ENCODE data around the gene KRT38.
"Not testable (repeated sequence)": the region's sequence is repeated elsewhere in the genome, so short reads cannot be mapped to it uniquely, and the experiment has no call there.

Gene KRT38

GRCh38 chr17:41395611-41396010, 45.2 kb downstream of the KRT38 start:
- no peak overlapping the region for H3K9ac ChIP-seq (ENCODE audit: low read length)
- no peaks in the 10 kb centered on the region for H3K4me1 ChIP-seq (ENCODE audit: control insufficient read depth, insufficient read depth, low read length)
- H3K36me3 ChIP-seq (ENCODE audit: control insufficient read depth, insufficient read depth, low read length), result no peaks in the 10 kb centered on the region
- H3K4me3 ChIP-seq (ENCODE audit: low read depth, low read length), result no peak overlapping the region
- H3K9me3 ChIP-seq (ENCODE audit: control insufficient read depth, insufficient read depth, low read depth, low read length), result no peaks in the 10 kb centered on the region
- no peak overlapping the region for H3K27ac ChIP-seq (ENCODE audit: low read depth, low read length)
- H3K27me3 ChIP-seq (ENCODE audit: control insufficient read depth, insufficient read depth, low read length), result no peaks in the 10 kb centered on the region

GRCh38 chr17:41395044-41395443, 45.7 kb downstream of the KRT38 start:
- not testable (repeated sequence) for H3K4me3 ChIP-seq (ENCODE audit: low read depth, low read length); H3K9me3 ChIP-seq (ENCODE audit: control insufficient read depth, insufficient read depth, low read depth, low read length); H3K36me3 ChIP-seq (ENCODE audit: control insufficient read depth, insufficient read depth, low read length); H3K27ac ChIP-seq (ENCODE audit: low read depth, low read length); H3K27me3 ChIP-seq (ENCODE audit: control insufficient read depth, insufficient read depth, low read length); H3K4me1 ChIP-seq (ENCODE audit: control insufficient read depth, insufficient read depth, low read length); H3K9ac ChIP-seq (ENCODE audit: low read length)

- Histone ChIP-seq H3K4me1 (ENCODE audit: control insufficient read depth, insufficient read depth, low read length) (no peaks in the 10 kb centered on the region), H3K36me3 (ENCODE audit: control insufficient read depth, insufficient read depth, low read length) (no peaks in the 10 kb centered on the region), H3K4me3 (ENCODE audit: low read depth, low read length) (no peak overlapping the region), H3K9me3 (ENCODE audit: control insufficient read depth, insufficient read depth, low read depth, low read length) (no peaks in the 10 kb centered on the region), H3K27ac (ENCODE audit: low read depth, low read length) (no peak overlapping the region), H3K27me3 (ENCODE audit: control insufficient read depth, insufficient read depth, low read length) (no peaks in the 10 kb centered on the region), H3K9ac (ENCODE audit: low read length) (no peak overlapping the region)
Measured at GRCh38 chr17:41394254-41394996, 46.4 kb downstream of the KRT38 start.

DNA sequence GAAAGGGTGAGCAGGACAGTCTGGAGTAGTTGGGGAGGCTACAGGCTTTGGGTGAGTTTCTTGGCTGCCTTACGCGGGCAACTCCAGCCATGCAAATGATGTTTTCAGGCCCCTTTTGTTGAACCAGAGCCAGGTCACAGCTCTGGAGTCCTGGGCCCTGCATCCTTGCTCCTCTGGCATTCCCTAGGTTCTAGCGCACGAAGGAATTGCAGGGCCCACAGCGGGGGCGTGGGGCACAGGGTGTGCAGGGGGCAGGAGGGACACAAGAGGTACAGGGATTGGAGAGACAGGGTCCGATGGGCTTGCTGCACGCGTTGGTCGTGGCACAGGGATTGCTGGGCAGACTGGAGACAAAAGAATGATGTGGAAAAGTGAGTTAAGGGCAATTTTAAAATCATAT, 47.0 kb downstream of the KRT38 start:
- no peaks in the 10 kb centered on the region for H3K9me3 ChIP-seq (ENCODE audit: control insufficient read depth, insufficient read depth, low read depth, low read length)
- H3K36me3 ChIP-seq (ENCODE audit: control insufficient read depth, insufficient read depth, low read length), result no peaks in the 10 kb centered on the region
- no peaks in the 10 kb centered on the region for H3K27me3 ChIP-seq (ENCODE audit: control insufficient read depth, insufficient read depth, low read length)
- no peaks in the 10 kb centered on the region for H3K4me1 ChIP-seq (ENCODE audit: control insufficient read depth, insufficient read depth, low read length)
- no peak overlapping the region for H3K9ac ChIP-seq (ENCODE audit: low read length)
- H3K4me3 ChIP-seq (ENCODE audit: low read depth, low read length), result no peak overlapping the region
- H3K27ac ChIP-seq (ENCODE audit: low read depth, low read length), result no peak overlapping the region

GRCh38 chr17:41393294-41393693, 47.5 kb downstream of the KRT38 start:
- H3K9ac ChIP-seq (ENCODE audit: low read length), result no peak overlapping the region
- no peaks in the 10 kb centered on the region for H3K9me3 ChIP-seq (ENCODE audit: control insufficient read depth, insufficient read depth, low read depth, low read length)
- no peaks in the 10 kb centered on the region for H3K27me3 ChIP-seq (ENCODE audit: control insufficient read depth, insufficient read depth, low read length)
- H3K27ac ChIP-seq (ENCODE audit: low read depth, low read length), result no peak overlapping the region
- H3K4me1 ChIP-seq (ENCODE audit: control insufficient read depth, insufficient read depth, low read length), result no peaks in the 10 kb centered on the region
- H3K36me3 ChIP-seq (ENCODE audit: control insufficient read depth, insufficient read depth, low read length), result no peaks in the 10 kb centered on the region
- no peak overlapping the region for H3K4me3 ChIP-seq (ENCODE audit: low read depth, low read length)

GRCh38 chr17:41392278-41392677, 48.5 kb downstream of the KRT38 start:
- Histone ChIP-seq H3K4me3 (ENCODE audit: low read depth, low read length) (no peak overlapping the region), H3K27ac (ENCODE audit: low read depth, low read length) (no peak overlapping the region), H3K9ac (ENCODE audit: low read length) (no peak overlapping the region), H3K4me1 (ENCODE audit: control insufficient read depth, insufficient read depth, low read length) (no peaks in the 10 kb centered on the region), H3K27me3 (ENCODE audit: control insufficient read depth, insufficient read depth, low read length) (no peaks in the 10 kb centered on the region), H3K9me3 (ENCODE audit: control insufficient read depth, insufficient read depth, low read depth, low read length) (no peaks in the 10 kb centered on the region), H3K36me3 (ENCODE audit: control insufficient read depth, insufficient read depth, low read length) (no peaks in the 10 kb centered on the region)

- H3K9me3 ChIP-seq (ENCODE audit: control insufficient read depth, insufficient read depth, low read depth, low read length), result no peaks in the 10 kb centered on the region; the same call in 1 of the 2 replicates
- H3K4me1 ChIP-seq (ENCODE audit: control insufficient read depth, insufficient read depth, low read length), result no peaks in the 10 kb centered on the region
- H3K4me3 ChIP-seq (ENCODE audit: low read depth, low read length), result no peak overlapping the region
- H3K27me3 ChIP-seq (ENCODE audit: control insufficient read depth, insufficient read depth, low read length), result no peaks in the 10 kb centered on the region
- H3K27ac ChIP-seq (ENCODE audit: low read depth, low read length), result no peak overlapping the region
- H3K9ac ChIP-seq (ENCODE audit: low read length), result no peak overlapping the region
- no peaks in the 10 kb centered on the region for H3K36me3 ChIP-seq (ENCODE audit: control insufficient read depth, insufficient read depth, low read length)
Measured at GRCh38 chr17:41391535-41391934, 49.2 kb downstream of the KRT38 start.

DNA sequence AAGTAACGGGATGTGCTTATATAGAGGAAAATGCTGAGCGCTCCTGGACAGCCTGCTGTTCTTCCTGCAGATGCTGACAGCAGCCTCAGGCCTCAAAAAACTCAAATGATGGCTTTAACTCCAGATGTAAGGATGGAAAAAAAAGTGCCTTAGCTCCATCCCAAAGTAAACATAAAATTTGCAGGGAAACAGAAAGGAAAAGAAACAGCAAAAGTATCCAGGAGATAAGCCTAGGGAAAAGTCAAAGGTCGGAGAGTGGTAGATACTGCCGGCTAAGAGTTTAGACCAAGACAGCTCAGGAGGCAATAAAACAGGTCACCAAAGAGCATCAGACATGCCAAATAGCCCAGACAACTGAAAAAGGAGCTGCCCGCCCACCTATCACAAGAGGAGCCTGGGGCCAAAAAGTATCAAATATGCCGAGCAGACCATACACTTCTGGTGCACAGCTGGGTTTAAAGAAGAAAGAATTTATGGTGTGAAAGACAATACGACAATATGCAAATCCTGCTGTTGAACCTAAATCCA, 50.3 kb downstream of the KRT38 start:
- Histone ChIP-seq H3K36me3 (ENCODE audit: control insufficient read depth, insufficient read depth, low read length) (no peaks in the 10 kb centered on the region), H3K27ac (ENCODE audit: low read depth, low read length) (no peak overlapping the region), H3K4me3 (ENCODE audit: low read depth, low read length) (no peak overlapping the region), H3K4me1 (ENCODE audit: control insufficient read depth, insufficient read depth, low read length) (no peaks in the 10 kb centered on the region), H3K27me3 (ENCODE audit: control insufficient read depth, insufficient read depth, low read length) (no peaks in the 10 kb centered on the region), H3K9ac (ENCODE audit: low read length) (no peak overlapping the region), H3K9me3 (ENCODE audit: control insufficient read depth, insufficient read depth, low read depth, low read length) (peaks cover 6% of the 10 kb centered on the region; the same call in 1 of the 2 replicates)

DNA sequence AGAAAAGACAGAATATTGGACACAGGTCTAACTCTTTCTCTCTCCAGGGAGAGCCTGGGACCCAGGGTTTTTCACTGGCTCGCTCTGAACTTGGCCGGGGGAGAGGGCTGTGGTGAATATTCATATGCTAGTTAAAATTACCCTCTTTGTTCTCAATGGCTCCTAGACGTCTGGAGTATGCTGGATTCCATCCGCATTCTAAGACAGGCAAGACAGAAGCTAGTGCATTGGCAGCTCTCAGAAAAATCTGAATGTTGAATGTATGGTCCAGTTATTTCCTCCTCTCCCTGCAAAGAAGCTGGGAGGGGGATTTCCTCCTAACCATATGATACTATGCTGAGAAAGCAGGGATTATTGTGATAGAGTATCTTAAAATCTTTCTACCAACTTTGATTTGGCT, 53.1 kb downstream of the KRT38 start:
- Histone ChIP-seq H3K4me1 (ENCODE audit: control insufficient read depth, insufficient read depth, low read length) (no peaks in the 10 kb centered on the region), H3K9ac (ENCODE audit: low read length) (no peak overlapping the region), H3K4me3 (ENCODE audit: low read depth, low read length) (no peak overlapping the region), H3K27me3 (ENCODE audit: control insufficient read depth, insufficient read depth, low read length) (no peaks in the 10 kb centered on the region), H3K27ac (ENCODE audit: low read depth, low read length) (no peak overlapping the region), H3K36me3 (ENCODE audit: control insufficient read depth, insufficient read depth, low read length) (no peaks in the 10 kb centered on the region), H3K9me3 (ENCODE audit: control insufficient read depth, insufficient read depth, low read depth, low read length) (peaks cover 6% of the 10 kb centered on the region; the same call in 1 of the 2 replicates)

- H3K27me3 ChIP-seq (ENCODE audit: control insufficient read depth, insufficient read depth, low read length), result no peaks in the 10 kb centered on the region
- peaks cover 6% of the 10 kb centered on the region; the same call in 1 of the 2 replicates for H3K9me3 ChIP-seq (ENCODE audit: control insufficient read depth, insufficient read depth, low read depth, low read length)
- H3K4me1 ChIP-seq (ENCODE audit: control insufficient read depth, insufficient read depth, low read length), result no peaks in the 10 kb centered on the region
- no peak overlapping the region for H3K9ac ChIP-seq (ENCODE audit: low read length)
- H3K4me3 ChIP-seq (ENCODE audit: low read depth, low read length), result no peak overlapping the region
- H3K36me3 ChIP-seq (ENCODE audit: control insufficient read depth, insufficient read depth, low read length), result no peaks in the 10 kb centered on the region
- H3K27ac ChIP-seq (ENCODE audit: low read depth, low read length), result no peak overlapping the region
Measured at GRCh38 chr17:41386227-41386626, 54.6 kb downstream of the KRT38 start.
